ENCODE measurements around the gene MAN2B2.

Gene MAN2B2

DNA sequence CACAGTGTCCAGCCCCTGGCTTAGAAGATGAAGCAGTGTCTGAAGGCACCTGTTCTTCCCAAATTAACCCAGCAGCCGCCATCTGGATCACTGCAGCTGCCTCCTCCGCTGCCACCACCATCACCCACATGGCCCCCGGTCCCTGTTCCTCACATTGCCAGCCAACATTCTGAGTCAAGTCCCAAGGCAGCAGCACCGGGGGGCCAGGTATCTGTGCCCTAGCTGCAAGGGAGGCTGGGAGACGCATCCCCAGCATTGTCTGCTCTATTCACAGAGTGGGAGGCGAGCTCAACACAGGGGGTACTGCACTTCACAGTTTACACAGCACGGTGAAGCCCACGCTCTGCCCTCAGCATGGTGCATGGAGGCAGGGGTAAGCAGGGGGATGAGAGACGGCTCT is 42.3 kb upstream of the MAN2B2 start:
- no peak overlapping the region for H3K4me3 ChIP-seq (ENCODE audit: low read depth, low read length)
- no peak overlapping the region for H3K9ac ChIP-seq (ENCODE audit: low read length)
- H3K27me3 ChIP-seq (ENCODE audit: control insufficient read depth, insufficient read depth, low read length) = no peaks in the 10 kb centered on the region
- peaks cover 5% of the 10 kb centered on the region; the same call in 1 of the 2 replicates for H3K9me3 ChIP-seq (ENCODE audit: control insufficient read depth, insufficient read depth, low read depth, low read length)
- H3K27ac ChIP-seq (ENCODE audit: low read depth, low read length) = no peak overlapping the region
- peaks cover 15% of the 10 kb centered on the region for H3K4me1 ChIP-seq (ENCODE audit: control insufficient read depth, insufficient read depth, low read length)
- H3K36me3 ChIP-seq (ENCODE audit: control insufficient read depth, insufficient read depth, low read length) = no peaks in the 10 kb centered on the region

DNA sequence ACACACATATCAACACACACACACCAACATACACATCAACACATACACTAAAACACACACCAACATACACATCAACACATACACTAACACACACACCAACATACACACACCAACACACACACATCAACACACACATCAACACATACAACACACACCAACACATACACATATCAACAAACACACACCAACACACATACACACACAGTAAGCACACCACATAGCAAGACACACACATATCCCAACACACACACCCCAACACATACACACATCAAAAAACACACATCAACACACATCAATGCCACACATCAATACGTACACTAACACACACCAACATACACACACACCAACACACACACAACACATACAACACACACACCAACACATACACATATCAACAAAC is 40.9 kb upstream of the MAN2B2 start:
- Histone ChIP-seq H3K9ac (ENCODE audit: low read length) (no peak overlapping the region), H3K9me3 (ENCODE audit: control insufficient read depth, insufficient read depth, low read depth, low read length) (peaks cover 5% of the 10 kb centered on the region; the same call in 1 of the 2 replicates), H3K4me3 (ENCODE audit: low read depth, low read length) (no peak overlapping the region), H3K4me1 (ENCODE audit: control insufficient read depth, insufficient read depth, low read length) (peaks cover 4% of the 10 kb centered on the region), H3K27ac (ENCODE audit: low read depth, low read length) (no peak overlapping the region), H3K27me3 (ENCODE audit: control insufficient read depth, insufficient read depth, low read length) (peaks cover 9% of the 10 kb centered on the region; the same call in 1 of the 2 replicates), H3K36me3 (ENCODE audit: control insufficient read depth, insufficient read depth, low read length) (no peaks in the 10 kb centered on the region)

DNA sequence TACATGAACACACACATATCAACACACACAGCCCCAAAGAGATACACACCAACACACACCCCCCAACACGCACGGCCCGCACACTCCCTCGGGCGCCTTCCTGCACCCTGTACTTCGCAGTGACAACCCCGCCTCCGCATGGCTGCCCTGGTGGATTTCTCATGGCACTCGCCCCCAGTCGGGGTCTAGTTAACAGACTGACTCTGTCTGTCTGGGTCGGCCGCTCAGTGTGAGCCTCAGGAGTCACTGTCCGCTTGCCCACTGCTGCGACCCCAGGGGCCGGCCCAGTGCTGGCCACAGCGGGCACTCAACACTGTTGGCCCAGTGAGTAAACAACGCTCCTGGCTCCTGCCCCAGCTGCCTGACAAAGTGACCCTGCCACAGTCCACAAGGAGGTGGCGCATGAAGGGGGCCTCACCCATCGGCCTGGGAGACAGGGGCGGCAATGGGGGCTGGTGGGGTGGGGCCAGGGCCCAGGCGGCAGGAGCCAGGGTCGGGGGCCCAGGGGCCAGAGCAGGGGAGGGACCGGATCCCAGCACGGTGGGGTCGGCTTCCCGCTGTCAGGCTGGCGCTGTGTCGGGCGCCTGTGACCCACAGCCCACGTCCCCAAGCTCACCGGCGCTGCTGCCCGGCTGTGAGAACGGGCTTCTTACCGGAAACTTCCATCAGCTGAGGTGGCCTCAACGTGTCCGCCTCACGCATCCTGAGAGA is 40.2 kb upstream of the MAN2B2 start:
- Histone ChIP-seq H3K9me3 (ENCODE audit: control insufficient read depth, insufficient read depth, low read depth, low read length) (peaks cover 5% of the 10 kb centered on the region; the same call in 1 of the 2 replicates), H3K27me3 (ENCODE audit: control insufficient read depth, insufficient read depth, low read length) (peaks cover 17% of the 10 kb centered on the region; the same call in 1 of the 2 replicates), H3K36me3 (ENCODE audit: control insufficient read depth, insufficient read depth, low read length) (no peaks in the 10 kb centered on the region), H3K4me1 (ENCODE audit: control insufficient read depth, insufficient read depth, low read length) (no peaks in the 10 kb centered on the region; the same call in 1 of the 2 replicates), H3K4me3 (ENCODE audit: low read depth, low read length) (no peak overlapping the region), H3K27ac (ENCODE audit: low read depth, low read length) (no peak overlapping the region), H3K9ac (ENCODE audit: low read length) (no peak overlapping the region)

DNA sequence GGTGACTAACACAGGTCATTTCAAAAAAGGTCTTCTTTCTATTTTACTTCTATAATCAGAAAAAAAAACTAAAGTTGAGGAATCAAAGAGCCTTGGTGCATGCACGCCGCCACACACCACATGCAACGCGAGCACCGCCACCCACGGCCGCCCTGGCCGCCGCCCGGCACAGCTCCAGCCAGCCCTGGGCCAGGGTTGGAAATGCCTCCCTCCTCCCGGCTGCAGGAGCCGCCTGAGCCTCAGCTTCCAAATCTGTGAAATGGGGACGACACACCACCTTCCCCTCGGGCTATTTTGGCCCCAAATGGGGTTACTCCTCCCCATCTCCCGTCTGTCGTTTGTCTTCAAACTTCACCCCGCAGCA is 39.7 kb upstream of the MAN2B2 start:
- Histone ChIP-seq H3K36me3 (ENCODE audit: control insufficient read depth, insufficient read depth, low read length) (no peaks in the 10 kb centered on the region), H3K9ac (ENCODE audit: low read length) (no peak overlapping the region), H3K4me1 (ENCODE audit: control insufficient read depth, insufficient read depth, low read length) (no peaks in the 10 kb centered on the region), H3K27me3 (ENCODE audit: control insufficient read depth, insufficient read depth, low read length) (peaks cover 17% of the 10 kb centered on the region; the same call in 1 of the 2 replicates), H3K27ac (ENCODE audit: low read depth, low read length) (no peak overlapping the region), H3K4me3 (ENCODE audit: low read depth, low read length) (no peak overlapping the region), H3K9me3 (ENCODE audit: control insufficient read depth, insufficient read depth, low read depth, low read length) (peaks cover 5% of the 10 kb centered on the region; the same call in 1 of the 2 replicates)

DNA sequence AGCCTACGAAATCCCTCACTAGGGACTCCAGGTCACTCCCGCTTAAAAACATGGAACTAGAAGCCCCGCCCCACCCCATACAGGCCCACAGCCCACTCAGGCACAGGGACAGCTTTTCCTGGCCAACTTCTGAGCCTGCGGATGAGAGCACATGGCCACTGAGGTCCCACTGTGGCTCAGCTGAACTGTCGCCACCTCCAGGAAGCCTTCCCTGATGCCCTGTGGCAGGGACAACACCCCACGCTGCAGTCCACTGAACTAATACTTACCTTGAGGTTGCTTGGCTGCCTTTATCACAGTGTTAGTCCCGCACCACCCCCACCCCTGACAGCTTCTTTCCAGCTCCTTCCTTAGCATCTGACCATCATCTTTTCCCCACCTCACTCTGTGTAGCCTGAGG is 39.3 kb upstream of the MAN2B2 start:
- H3K4me3 ChIP-seq (ENCODE audit: low read depth, low read length) = no peak overlapping the region
- H3K36me3 ChIP-seq (ENCODE audit: control insufficient read depth, insufficient read depth, low read length) = no peaks in the 10 kb centered on the region
- no peaks in the 10 kb centered on the region for H3K4me1 ChIP-seq (ENCODE audit: control insufficient read depth, insufficient read depth, low read length)
- H3K9me3 ChIP-seq (ENCODE audit: control insufficient read depth, insufficient read depth, low read depth, low read length) = peaks cover 9% of the 10 kb centered on the region; the same call in 1 of the 2 replicates
- H3K9ac ChIP-seq (ENCODE audit: low read length) = no peak overlapping the region
- H3K27ac ChIP-seq (ENCODE audit: low read depth, low read length) = no peak overlapping the region
- H3K27me3 ChIP-seq (ENCODE audit: control insufficient read depth, insufficient read depth, low read length) = peaks cover 17% of the 10 kb centered on the region; the same call in 1 of the 2 replicates

DNA sequence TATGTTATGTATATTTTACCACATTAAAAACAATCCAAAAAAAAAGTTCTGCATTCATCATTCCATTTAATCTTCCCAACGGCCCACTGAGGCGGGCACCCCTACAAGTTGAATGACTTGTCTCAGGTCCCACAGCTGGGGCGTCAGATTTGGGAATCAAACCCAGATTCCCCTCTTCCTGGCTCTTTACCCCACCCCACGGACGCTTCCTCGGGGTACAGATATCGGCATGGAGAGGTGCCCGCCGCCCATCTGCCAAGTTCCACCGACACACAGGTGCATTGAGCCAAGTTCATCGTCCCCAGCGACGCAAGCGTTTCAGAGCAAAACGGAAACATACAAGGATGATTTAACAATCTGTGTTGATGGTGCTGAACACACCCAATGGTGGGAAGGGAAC is 36.9 kb upstream of the MAN2B2 start:
- H3K36me3 ChIP-seq (ENCODE audit: control insufficient read depth, insufficient read depth, low read length) = no peaks in the 10 kb centered on the region
- H3K9me3 ChIP-seq (ENCODE audit: control insufficient read depth, insufficient read depth, low read depth, low read length) = 0 out of 2 replicates have a peak, but pooled peaks cover 5% of the 10 kb centered on the region
- H3K4me1 ChIP-seq (ENCODE audit: control insufficient read depth, insufficient read depth, low read length) = no peaks in the 10 kb centered on the region; the same call in 1 of the 2 replicates
- H3K4me3 ChIP-seq (ENCODE audit: low read depth, low read length) = no peak overlapping the region
- no peak overlapping the region for H3K27ac ChIP-seq (ENCODE audit: low read depth, low read length)
- no peak overlapping the region for H3K9ac ChIP-seq (ENCODE audit: low read length)
- H3K27me3 ChIP-seq (ENCODE audit: control insufficient read depth, insufficient read depth, low read length) = peaks cover 17% of the 10 kb centered on the region; the same call in 1 of the 2 replicates

DNA sequence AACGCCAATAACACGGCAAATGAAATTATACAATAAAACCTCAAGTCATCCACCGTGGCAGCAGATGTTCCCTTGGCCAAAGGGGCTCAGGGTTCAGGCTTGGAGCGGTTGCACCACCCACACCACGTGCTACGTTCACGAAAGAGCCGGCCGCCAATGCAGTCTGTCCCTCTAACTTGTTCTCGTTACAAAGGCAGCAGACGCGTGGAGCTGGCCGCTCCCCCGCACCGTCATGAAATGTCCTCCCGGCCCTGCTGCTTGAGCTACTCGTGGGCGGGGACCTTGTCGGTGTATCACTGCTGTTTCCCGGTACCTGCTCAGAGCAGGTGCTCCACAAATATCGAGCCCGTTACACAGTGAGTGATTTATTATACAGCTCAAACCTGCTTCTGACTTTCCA is 36.4 kb upstream of the MAN2B2 start:
- Histone ChIP-seq H3K4me1 (ENCODE audit: control insufficient read depth, insufficient read depth, low read length) (no peaks in the 10 kb centered on the region; the same call in 1 of the 2 replicates), H3K9me3 (ENCODE audit: control insufficient read depth, insufficient read depth, low read depth, low read length) (0 out of 2 replicates have a peak, but pooled peaks cover 5% of the 10 kb centered on the region), H3K27me3 (ENCODE audit: control insufficient read depth, insufficient read depth, low read length) (peaks cover 17% of the 10 kb centered on the region; the same call in 1 of the 2 replicates), H3K36me3 (ENCODE audit: control insufficient read depth, insufficient read depth, low read length) (no peaks in the 10 kb centered on the region), H3K27ac (ENCODE audit: low read depth, low read length) (no peak overlapping the region), H3K9ac (ENCODE audit: low read length) (no peak overlapping the region), H3K4me3 (ENCODE audit: low read depth, low read length) (no peak overlapping the region)

DNA sequence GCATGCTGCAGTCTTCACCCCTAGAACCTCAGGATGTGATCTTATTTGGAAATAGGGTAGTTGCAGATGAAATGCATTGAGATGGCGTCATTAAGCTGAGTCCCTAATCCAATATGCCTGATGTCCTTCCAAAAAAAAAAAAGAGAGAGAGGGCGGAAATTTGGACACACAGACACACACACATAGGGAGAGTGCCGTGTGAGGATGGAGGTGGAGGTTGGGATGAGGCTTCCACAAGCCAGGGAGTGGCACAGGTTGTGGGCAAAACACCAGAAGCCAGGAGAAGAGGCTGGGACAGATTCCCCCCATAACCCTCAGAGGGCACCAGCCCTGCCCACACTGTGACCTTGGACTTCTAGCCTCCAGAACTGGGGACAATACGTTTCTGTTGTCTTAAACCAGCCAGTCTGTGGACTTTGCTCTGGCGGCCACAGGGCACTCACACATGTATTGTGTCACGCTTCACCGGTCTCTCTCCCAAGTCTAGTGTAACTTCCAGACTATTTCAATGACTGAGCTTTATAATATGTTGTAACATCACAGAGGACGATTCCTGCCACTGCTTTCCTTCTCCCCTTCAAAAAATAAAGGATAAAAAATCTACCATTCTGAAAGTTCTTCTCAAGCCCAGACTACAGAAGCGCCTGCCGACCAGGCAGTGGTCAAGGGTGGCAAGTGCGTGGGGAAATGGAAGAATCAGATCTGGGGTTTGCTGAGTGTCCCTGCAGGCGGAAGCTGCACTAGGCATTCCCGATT is 35.8 kb upstream of the MAN2B2 start:
- H3K4me3 ChIP-seq (ENCODE audit: low read depth, low read length) = no peak overlapping the region
- no peak overlapping the region for H3K27ac ChIP-seq (ENCODE audit: low read depth, low read length)
- H3K4me1 ChIP-seq (ENCODE audit: control insufficient read depth, insufficient read depth, low read length) = no peaks in the 10 kb centered on the region; the same call in 1 of the 2 replicates
- no peak overlapping the region for H3K9ac ChIP-seq (ENCODE audit: low read length)
- H3K36me3 ChIP-seq (ENCODE audit: control insufficient read depth, insufficient read depth, low read length) = no peaks in the 10 kb centered on the region
- H3K9me3 ChIP-seq (ENCODE audit: control insufficient read depth, insufficient read depth, low read depth, low read length) = 0 out of 2 replicates have a peak, but pooled peaks cover 5% of the 10 kb centered on the region
- H3K27me3 ChIP-seq (ENCODE audit: control insufficient read depth, insufficient read depth, low read length) = peaks cover 17% of the 10 kb centered on the region; the same call in 1 of the 2 replicates

DNA sequence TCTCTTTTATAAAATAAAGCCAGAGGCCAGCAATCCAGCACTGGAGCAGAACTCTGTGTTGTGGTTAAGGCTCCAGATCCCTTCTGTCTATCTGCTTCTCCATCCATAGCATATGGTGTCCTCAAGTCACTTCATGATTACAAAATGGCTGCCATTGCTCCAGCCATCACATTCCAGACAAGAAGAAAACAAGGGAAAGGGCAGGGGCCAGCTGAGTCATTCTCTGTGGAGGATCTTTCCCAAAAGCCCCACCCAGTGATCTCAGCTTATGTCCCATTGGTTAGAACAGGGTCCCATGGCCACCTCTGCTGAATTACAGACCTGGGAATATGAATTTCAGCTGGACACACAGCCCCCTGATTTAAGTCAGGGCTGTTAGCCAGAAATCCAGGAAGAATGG is 34.1 kb upstream of the MAN2B2 start:
- 0 out of 2 replicates have a peak, but pooled peaks cover 5% of the 10 kb centered on the region for H3K9me3 ChIP-seq (ENCODE audit: control insufficient read depth, insufficient read depth, low read depth, low read length)
- no peak overlapping the region for H3K4me3 ChIP-seq (ENCODE audit: low read depth, low read length)
- no peaks in the 10 kb centered on the region for H3K36me3 ChIP-seq (ENCODE audit: control insufficient read depth, insufficient read depth, low read length)
- no peak overlapping the region for H3K9ac ChIP-seq (ENCODE audit: low read length)
- peaks cover 17% of the 10 kb centered on the region; the same call in 1 of the 2 replicates for H3K27me3 ChIP-seq (ENCODE audit: control insufficient read depth, insufficient read depth, low read length)
- H3K4me1 ChIP-seq (ENCODE audit: control insufficient read depth, insufficient read depth, low read length) = no peaks in the 10 kb centered on the region; the same call in 1 of the 2 replicates
- no peak overlapping the region for H3K27ac ChIP-seq (ENCODE audit: low read depth, low read length)

DNA sequence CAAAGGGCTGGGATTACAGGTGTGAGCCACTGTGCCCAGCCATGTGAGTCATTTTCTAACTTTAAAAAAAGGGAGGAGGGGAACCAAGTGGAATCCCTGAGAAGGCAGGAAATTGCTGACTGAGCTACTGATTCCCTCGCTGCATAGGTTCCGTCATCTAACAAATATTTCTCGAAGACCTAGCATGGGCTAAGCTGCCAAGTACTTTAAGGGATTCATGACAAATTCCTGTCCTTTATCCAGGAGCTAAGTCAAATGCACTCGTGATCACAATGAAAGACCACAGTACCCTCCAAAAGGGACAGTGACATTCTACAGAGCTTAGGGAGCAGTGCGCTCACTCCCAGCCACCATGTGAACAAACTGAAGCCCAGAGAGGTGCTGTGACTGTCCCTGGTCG is 33.2 kb upstream of the MAN2B2 start:
- no peak overlapping the region for H3K27ac ChIP-seq (ENCODE audit: low read depth, low read length)
- H3K27me3 ChIP-seq (ENCODE audit: control insufficient read depth, insufficient read depth, low read length) = peaks cover 17% of the 10 kb centered on the region; the same call in 1 of the 2 replicates
- no peak overlapping the region for H3K9ac ChIP-seq (ENCODE audit: low read length)
- H3K4me1 ChIP-seq (ENCODE audit: control insufficient read depth, insufficient read depth, low read length) = no peaks in the 10 kb centered on the region; the same call in 1 of the 2 replicates
- no peak overlapping the region for H3K4me3 ChIP-seq (ENCODE audit: low read depth, low read length)
- no peaks in the 10 kb centered on the region for H3K36me3 ChIP-seq (ENCODE audit: control insufficient read depth, insufficient read depth, low read length)
- 0 out of 2 replicates have a peak, but pooled peaks cover 5% of the 10 kb centered on the region for H3K9me3 ChIP-seq (ENCODE audit: control insufficient read depth, insufficient read depth, low read depth, low read length)

DNA sequence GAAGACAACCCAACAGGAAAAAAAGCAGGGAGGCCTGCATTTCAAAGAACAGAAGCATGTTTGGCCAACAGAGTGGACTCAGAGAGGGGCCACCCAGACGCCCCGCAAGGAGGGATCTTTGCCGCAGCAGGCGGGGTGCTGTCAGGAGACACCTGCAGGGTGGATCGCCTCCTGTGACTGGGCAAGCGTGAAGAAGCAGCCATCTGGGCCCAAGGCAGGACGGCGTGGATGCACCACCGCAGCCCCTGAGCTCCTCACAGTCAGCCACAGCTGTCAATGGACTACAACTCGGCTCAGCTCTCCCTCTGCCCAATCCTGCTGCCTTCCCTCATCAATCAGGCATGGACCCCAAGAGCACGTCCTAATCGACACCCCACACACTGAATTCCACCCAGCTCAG is 32.0 kb upstream of the MAN2B2 start:
- Histone ChIP-seq H3K27me3 (ENCODE audit: control insufficient read depth, insufficient read depth, low read length) (peaks cover 19% of the 10 kb centered on the region; the same call in 1 of the 2 replicates), H3K4me3 (ENCODE audit: low read depth, low read length) (no peak overlapping the region), H3K9ac (ENCODE audit: low read length) (no peak overlapping the region), H3K27ac (ENCODE audit: low read depth, low read length) (no peak overlapping the region), H3K9me3 (ENCODE audit: control insufficient read depth, insufficient read depth, low read depth, low read length) (0 out of 2 replicates have a peak, but pooled peaks cover 5% of the 10 kb centered on the region), H3K36me3 (ENCODE audit: control insufficient read depth, insufficient read depth, low read length) (no peaks in the 10 kb centered on the region), H3K4me1 (ENCODE audit: control insufficient read depth, insufficient read depth, low read length) (no peaks in the 10 kb centered on the region; the same call in 1 of the 2 replicates)
